Spleen (tissue), 11 donors: ENCODE data around the gene SOX4. TPM values are rescaled to one million over a fixed set of nuclear protein-coding genes. Genes with fewer than 3 reads are reported as not detected.
A peak's percentile ranks its signal among the peaks of the same experiment; 100 is the strongest.

ENCODE experiments used
- DNase-seq: peaks from one replicate; pipeline ENCODE4 v3.0.0-alpha.2; 2020
- H3K27ac ChIP-seq, 8 donors: fragments of 200-600 bp; sonication (generic) in 7 of 8; 1 replicate in 4 of 8; 2 replicates in 4 of 8; pipeline versions ENCODE4 v1.5.0 to v1.8.0; 2016 to 2021; ENCODE audit warnings: inconsistent platforms in 4 of 8, mild to moderate bottlenecking in 4 of 8, moderate library complexity in 1 of 8
- H3K27me3 ChIP-seq, 7 donors: fragments of 200-600 bp; sonication (generic) in 6 of 7; replicated peaks in 1 of 7; 1 replicate in 4 of 7; 2 replicates in 3 of 7; pipeline versions ENCODE4 v1.5.0 to v1.8.0; 2016 to 2021; ENCODE audit warnings: inconsistent platforms in 3 of 7, mild to moderate bottlenecking in 1 of 7
- H3K36me3 ChIP-seq, 6 donors: fragments of 200-600 bp; sonication (generic) in 5 of 6; 1 replicate in 4 of 6; 2 replicates in 2 of 6; pipeline versions ENCODE4 v1.5.0 to v1.8.0; 2016 to 2021; ENCODE audit warnings: inconsistent platforms in 2 of 6
- H3K4me1 ChIP-seq, 6 donors: fragments of 200-600 bp; sonication (generic) in 5 of 6; 1 replicate in 3 of 6; 2 replicates in 3 of 6; pipeline versions ENCODE4 v1.5.0 to v1.8.0; 2016 to 2021; ENCODE audit warnings: inconsistent platforms in 3 of 6
- H3K4me3 ChIP-seq, 8 donors: fragments of 200-600 bp; sonication (generic) in 7 of 8; 1 replicate in 4 of 8; 2 replicates in 4 of 8; pipeline versions ENCODE4 v1.5.0 to v1.8.0; 2016 to 2021; ENCODE audit warnings: inconsistent platforms in 4 of 8, mild to moderate bottlenecking in 4 of 8, moderate library complexity in 2 of 8
- H3K9me3 ChIP-seq, 8 donors: fragments of 200-600 bp; sonication (generic) in 7 of 8; 1 replicate in 4 of 8; 2 replicates in 4 of 8; pipeline versions ENCODE4 v1.5.0 to v1.8.0; 2016 to 2021; ENCODE audit warnings: inconsistent platforms in 4 of 8
- POLR2A ChIP-seq, 3 donors: fragments of 450-650 bp; IDR thresholded peaks; one replicate each; pipeline ENCODE4 v1.5.1; 2017; ENCODE audit warnings: antibody characterized with exemption in 3 of 3, mild to moderate bottlenecking in 1 of 3
- POLR2AphosphoS5 ChIP-seq, 3 donors: sonication (generic); formaldehyde crosslinking; IDR thresholded peaks; one replicate each; pipeline ENCODE4 v1.5.1; 2017; ENCODE audit warnings: antibody characterized with exemption in 3 of 3
- WGBS, 5 donors: extraction: QIAGEN DNeasy Blood & Tissue Kit in 3 of 5; methylation state at CpG; one replicate each; pipeline versions ENCODE4 v1.1.5 to v1.1.7; 2013 to 2018; 5-methylcytosine and 5-hydroxymethylcytosine counted together
- intact Hi-C: fragments of 100-400 bp; cut with DNase I; formaldehyde crosslinking; loops from one replicate; pipeline ENCODE4 v1.15.0; 2023; ENCODE audit warnings: low total_unique reads
- polyA plus RNA-seq, 3 donors: library from polyadenylated mRNA; stranded (reverse); fragments of 200-250 nt; gene quantifications; one replicate each; pipeline ENCODE4 v1.2.1, GENCODE V29; 2013
- total RNA-seq, 7 donors: library from RNA; depleted of rRNA in 3 of 7; stranded (reverse); fragments of >200 nt in 3 of 7; fragmentation: NEBNext Ultra II Directional in 4 of 7; extraction: Animal tissue kit (Norgen Biotek cat#: 25700) in 4 of 7; gene quantifications; one replicate each; pipeline versions ENCODE4 v1.1.0 to v1.2.1, GENCODE V29; 2016 to 2021
- TF ChIP-seq, protein P1 (sequence below), 11 experiments: fragments of 200-600 bp in 7 of 11; fragments of 450-650 bp in 4 of 11; sonication (generic) in 4 of 11; IDR thresholded peaks in 8 of 11; conservative IDR thresholded peaks in 3 of 11; 1 replicate in 7 of 11; 2 replicates in 4 of 11; pipeline versions ENCODE4 v1.4.0 to v1.8.0; 2016 to 2021; ENCODE audit warnings: antibody characterized with exemption in 11 of 11, inconsistent platforms in 4 of 11, mild to moderate bottlenecking in 1 of 11
- donor health status: healthy with polysubstance abuse.
- donor health status: DM: no; HTN: no; CAD: no; lungs with moderate emphysema.
- donor health status: DM: no; HTN: no; CAD: no.
- donor health status: Bipolar disorder and iron deficiency.
- donor health status: healthy.
- donor health status: DM: no; HTN: no; CAD: no.
- donor health status: DM: yes; HTN: yes; CAD: no.

SOX4 gene
- total and polyA plus RNA-seq, 10 donors: 4.9 to 11.1 (median 6.5) TPM

DNA sequence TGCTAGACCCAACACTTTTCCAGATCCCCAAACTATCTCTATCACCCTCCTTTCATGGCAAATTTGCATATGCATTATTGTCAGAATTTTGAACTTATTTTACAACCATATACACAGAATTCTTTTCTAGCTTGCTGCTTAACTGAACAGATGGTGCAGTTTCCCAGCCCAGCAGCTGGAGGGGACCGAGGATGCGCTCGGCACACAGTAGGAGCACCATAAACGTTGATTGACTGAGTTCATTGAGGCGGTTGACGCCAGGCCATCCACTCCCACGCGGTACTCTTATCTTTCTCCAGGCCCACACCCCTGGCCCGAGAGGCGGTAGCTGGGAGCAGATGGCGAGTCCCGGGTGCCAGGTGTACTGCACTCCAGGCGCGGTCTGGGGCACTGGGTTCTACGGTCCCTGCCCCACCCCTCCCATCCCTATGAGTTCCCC lies 6.8 kb upstream of the SOX4 start:
- Histone ChIP-seq H3K4me1 (peaks cover 6 to 35% (median 26%) of the 10 kb centered on the region in 6 donors), H3K36me3 (no peaks in the 10 kb centered on the region), H3K27ac (no peak overlapping the region), H3K27me3 (peaks cover 0 to 26% (median 10%) of the 10 kb centered on the region in 7 donors), H3K4me3 (peak overlapping the region; percentile 54 to 90 (median 74)), H3K9me3 (peaks cover 0 to 13% (median 9%) of the 10 kb centered on the region in 8 donors)
- TF ChIP-seq POLR2A (IDR thresholded peaks at IDR 0.05) (no peak), POLR2AphosphoS5 (IDR thresholded peaks at IDR 0.05) (no peak)
- TF ChIP-seq, protein P1, sequence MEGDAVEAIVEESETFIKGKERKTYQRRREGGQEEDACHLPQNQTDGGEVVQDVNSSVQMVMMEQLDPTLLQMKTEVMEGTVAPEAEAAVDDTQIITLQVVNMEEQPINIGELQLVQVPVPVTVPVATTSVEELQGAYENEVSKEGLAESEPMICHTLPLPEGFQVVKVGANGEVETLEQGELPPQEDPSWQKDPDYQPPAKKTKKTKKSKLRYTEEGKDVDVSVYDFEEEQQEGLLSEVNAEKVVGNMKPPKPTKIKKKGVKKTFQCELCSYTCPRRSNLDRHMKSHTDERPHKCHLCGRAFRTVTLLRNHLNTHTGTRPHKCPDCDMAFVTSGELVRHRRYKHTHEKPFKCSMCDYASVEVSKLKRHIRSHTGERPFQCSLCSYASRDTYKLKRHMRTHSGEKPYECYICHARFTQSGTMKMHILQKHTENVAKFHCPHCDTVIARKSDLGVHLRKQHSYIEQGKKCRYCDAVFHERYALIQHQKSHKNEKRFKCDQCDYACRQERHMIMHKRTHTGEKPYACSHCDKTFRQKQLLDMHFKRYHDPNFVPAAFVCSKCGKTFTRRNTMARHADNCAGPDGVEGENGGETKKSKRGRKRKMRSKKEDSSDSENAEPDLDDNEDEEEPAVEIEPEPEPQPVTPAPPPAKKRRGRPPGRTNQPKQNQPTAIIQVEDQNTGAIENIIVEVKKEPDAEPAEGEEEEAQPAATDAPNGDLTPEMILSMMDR (IDR thresholded peaks at IDR 0.05 in 8 of 11, conservative IDR thresholded peaks at IDR 0.05 in 3 of 11): no peak
- WGBS, 5 donors: 6 to 14% (median 11%) methylated on average over 13 to 15 of the region's 15 CpGs
- intact Hi-C loops: loop anchor here (5.0 kb wide), 1 partner anchor 1024 kb away; no protein-coding TSS in a partner anchor
- DNase-seq: no peak

GRCh38 chr6:21587179-21587960 lies 6.2 kb upstream of the SOX4 start:
- Histone ChIP-seq H3K4me3 (peak overlapping the region; percentile 54 to 90 (median 74)), H3K4me1 (peaks cover 6 to 35% (median 26%) of the 10 kb centered on the region in 6 donors), H3K36me3 (no peaks in the 10 kb centered on the region), H3K27me3 (peaks cover 0 to 32% (median 10%) of the 10 kb centered on the region in 7 donors), H3K9me3 (peaks cover 0 to 7% (median 3%) of the 10 kb centered on the region in 8 donors), H3K27ac (peak overlapping the region in 6 of 8 donors; percentile 62 to 71 (median 68))
- WGBS, 5 donors: 0 to 1% (median 0%) methylated on average over 42 to 54 of the region's 54 CpGs
- DNase-seq: peak; percentile 85
- intact Hi-C loops: loop anchor here (5.0 kb wide), 1 partner anchor 1025 kb away; no protein-coding TSS in a partner anchor
- TF ChIP-seq POLR2A (IDR thresholded peaks at IDR 0.05) (no peak), POLR2AphosphoS5 (IDR thresholded peaks at IDR 0.05) (no peak)
- TF ChIP-seq, protein P1 (IDR thresholded peaks at IDR 0.05 in 8 of 11, conservative IDR thresholded peaks at IDR 0.05 in 3 of 11): peak in 1 of 11 experiments; percentile 19

DNA sequence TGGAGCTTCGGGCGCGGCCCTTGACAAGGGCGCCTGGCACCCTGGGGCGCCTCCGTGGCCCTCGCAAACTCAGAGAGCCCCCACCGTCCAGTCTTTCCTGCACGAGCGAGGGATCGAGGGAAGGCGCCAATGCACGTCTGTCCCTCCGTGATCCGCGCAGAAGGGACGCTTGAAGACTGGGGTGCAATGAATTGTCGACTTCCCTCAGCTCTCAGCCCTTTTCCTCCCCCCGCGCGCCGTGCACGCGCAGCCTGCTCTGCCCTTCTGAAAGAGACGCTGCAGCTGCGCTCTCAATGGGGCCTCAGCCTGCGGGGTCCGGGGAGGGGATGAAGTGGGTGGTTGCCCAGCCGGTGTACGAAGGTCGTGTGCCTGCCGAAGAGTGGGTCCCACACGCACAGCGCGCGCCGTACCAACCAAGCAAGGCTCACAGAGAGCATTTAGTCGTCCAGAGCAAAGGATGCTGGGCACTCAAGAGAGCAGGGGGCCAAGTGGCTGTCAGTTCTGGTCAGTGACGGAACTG lies 5.5 kb upstream of the SOX4 start:
- WGBS, 5 donors: 0 to 1% (median 0%) methylated on average over 14 to 39 of the region's 39 CpGs
- TF ChIP-seq, protein P1 (IDR thresholded peaks at IDR 0.05 in 8 of 11, conservative IDR thresholded peaks at IDR 0.05 in 3 of 11): no peak
- TF ChIP-seq POLR2AphosphoS5 (IDR thresholded peaks at IDR 0.05): peak in 1 of 3 donors; percentile 9
- no peak for TF ChIP-seq POLR2A (IDR thresholded peaks at IDR 0.05)
- Histone ChIP-seq H3K4me1 (peaks cover 8 to 42% (median 30%) of the 10 kb centered on the region in 6 donors), H3K27me3 (peaks cover 0 to 38% (median 10%) of the 10 kb centered on the region in 7 donors), H3K27ac (peak overlapping the region in 7 of 8 donors; percentile 19 to 71 (median 67)), H3K4me3 (peak overlapping the region; percentile 54 to 90 (median 74)), H3K9me3 (peaks cover 0 to under 1% (median 0%) of the 10 kb centered on the region in 8 donors), H3K36me3 (no peaks in the 10 kb centered on the region)
- DNase-seq: peak; percentile 88
- intact Hi-C loops: loop anchor here (5.0 kb wide), 1 partner anchor 1026 kb away; no protein-coding TSS in a partner anchor
